ENCODE results near the gene NXPH4.

The NXPH4 gene

DNA sequence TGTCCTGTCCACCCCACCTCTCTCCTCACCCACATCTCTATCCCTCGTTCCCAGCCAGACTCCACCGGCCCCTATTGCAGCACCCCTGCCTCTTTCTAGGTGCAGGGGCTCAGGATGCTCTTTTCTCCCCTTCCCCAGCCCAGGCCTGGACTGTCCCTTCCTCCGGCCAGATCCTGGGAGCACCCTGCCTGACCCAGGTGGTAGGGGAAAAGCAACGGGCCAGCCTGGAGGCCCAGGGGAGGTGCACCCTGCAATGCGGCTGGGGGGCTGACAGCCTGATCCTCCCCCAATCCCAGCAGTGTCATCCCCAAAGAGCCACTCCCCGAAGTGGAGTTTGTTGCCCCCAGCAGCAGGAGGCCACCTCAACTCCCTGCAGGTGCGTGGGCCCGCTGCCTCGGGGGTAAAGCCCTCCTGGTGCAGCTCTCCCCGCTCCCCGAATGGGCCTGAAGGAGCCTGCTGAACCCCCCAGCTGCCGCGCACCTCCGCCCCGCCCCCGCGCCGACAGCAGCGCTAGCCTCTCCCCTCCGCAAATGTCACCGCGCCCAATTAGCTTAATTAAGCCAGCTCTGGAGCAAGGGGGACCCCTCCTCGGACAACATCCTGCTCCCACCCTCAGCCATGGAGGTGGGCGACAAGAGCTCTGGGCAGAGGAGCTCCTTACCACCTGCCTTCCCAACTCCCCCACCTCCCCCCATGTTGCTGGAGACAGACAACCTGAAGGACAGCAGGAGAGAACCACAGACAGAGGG is 4.7 kb downstream of the NXPH4 start:
- DNase-seq: no peak

DNA sequence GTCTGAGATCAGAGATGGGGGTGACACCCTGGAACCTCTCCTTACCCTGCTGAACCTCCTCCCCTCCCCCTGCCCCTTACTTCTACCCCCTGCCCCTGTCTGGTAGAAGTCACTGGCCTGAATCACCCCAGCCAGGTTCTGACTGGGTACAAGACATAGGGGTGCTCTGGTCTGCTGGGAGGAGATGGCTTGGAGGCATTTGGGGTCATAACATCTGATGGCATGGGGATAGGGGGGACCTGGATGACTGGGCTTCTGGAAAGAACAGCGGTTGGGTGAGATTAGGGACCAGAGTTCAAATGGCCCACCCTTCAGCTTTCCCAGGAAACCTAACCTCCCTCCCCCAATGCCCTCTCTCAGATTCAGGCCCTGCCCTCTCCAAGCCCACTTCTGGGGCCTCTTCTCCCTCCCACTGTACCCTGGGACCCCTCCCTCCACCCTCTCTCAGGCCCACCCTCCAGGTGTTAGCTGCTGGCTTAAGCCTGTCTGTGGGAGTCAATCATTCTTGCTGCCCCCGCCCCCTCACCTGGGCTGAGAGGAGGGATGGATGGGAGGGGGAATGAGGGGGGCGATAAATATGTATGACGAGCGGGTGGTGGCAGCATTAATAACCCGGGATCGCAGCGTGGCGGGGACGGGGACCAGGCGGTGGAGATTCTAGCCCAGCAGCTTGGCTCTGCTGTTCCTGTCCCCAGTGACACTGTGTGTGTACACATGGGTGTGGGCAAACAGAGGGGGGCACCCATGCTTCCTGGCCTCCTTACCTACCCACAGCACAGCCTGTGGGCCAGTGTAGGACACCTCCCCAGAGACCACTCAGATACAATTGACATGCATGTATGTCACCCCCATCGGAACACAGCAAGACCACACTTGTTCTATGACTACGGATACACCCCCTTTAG is 5.9 kb downstream of the NXPH4 start:
- DNase-seq: no peak

DNA sequence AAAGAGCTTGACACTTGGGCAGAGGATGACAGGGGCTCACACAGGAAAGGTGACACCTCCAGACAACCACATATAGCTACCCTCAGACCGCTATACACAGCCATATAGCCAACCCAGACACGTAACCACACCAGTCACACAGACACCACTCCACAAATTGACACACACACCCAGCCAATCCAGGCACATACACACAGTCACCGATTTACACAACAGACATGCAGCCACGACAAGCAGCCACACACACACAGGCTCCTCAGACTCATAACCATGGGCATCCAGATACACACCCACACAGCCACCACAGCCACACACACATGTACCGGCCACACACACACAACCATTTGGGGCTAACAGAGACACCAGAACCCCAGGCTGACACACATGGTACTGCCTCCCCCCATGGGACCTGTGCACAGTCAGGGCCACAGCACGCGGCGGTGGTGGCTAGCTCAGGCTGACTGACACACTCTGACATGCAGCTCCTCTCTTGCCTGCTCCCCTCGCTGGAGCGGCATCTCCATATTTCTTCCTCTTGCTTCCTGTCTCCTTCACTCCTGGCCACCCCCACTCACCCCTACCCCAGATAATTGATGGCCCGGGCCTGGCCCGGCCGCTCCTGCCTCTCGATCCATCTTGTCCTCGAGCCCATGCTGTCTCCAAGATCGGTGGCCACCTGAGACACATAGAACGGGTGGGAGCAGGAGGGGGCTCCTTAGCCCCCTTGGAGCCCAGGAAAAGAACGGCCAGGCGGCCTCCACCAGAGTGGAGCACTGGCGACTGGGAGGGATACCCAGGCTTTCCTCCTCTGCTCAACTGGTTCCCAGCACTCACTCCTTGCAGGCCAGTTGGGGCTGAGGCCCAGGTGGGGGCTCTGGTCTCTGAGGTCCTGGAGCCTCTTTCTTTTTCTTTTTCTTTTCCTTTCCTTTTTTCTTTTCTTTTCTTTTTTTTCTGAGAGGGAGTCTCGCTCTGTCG is 6.9 kb downstream of the NXPH4 start:
- DNase-seq: no peak

DNA sequence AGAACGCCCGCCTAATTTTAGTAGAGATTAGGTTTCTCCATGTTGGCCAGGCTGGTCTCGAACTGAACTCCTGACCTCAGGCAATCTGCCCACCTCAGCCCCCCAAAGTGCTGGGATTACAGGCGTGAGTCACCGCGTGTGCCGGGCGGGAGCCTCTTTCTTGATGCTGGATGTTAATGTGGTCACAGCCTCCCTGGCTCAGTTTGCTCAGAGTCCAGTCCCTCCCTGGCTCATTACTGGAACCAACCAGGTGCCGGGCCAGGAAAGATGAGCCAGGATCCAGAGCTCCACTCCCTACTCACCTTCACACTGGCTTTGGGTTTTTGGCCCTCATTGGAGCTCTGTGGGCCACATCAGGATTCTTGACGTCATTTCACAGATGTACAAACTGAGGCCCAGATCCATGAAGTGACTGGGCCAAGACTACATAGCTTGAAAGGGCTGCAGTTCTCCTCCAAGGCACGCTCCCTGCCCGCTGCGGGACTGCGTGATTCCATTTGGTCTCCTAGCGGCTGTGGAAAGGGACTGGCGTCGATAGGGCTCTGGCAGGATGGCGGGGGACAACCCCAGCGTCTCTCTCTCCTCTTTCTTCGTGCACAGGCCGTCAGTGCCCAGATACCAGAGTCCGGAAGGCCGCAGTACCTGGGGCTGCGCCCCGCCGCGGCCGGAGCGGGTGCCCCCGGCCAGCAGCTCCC is 7.8 kb downstream of the NXPH4 start:
- DNase-seq: peak in 1 of 2 experiments; percentile 15

DNA sequence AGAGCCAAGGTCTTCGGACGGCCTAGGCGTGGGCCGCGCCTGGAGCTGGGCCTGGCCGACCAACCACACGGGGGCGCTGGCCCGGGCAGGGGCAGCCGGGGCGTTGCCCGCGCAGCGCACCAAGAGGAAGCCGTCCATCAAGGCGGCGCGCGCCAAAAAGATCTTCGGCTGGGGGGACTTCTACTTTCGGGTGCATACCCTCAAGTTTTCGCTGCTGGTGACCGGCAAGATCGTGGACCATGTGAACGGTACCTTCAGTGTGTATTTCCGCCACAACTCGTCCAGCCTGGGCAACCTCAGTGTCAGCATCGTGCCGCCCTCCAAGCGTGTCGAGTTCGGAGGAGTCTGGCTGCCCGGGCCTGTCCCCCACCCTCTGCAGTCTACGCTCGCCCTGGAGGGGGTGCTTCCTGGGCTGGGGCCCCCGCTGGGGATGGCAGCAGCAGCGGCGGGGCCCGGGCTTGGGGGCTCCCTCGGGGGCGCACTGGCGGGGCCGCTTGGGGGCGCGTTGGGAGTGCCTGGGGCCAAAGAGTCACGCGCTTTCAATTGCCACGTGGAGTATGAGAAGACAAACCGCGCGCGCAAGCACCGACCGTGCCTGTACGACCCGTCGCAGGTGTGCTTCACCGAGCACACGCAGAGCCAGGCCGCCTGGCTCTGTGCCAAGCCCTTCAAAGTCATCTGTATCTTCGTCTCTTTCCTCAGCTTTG is 8.5 kb downstream of the NXPH4 start:
- peak; percentile 72 for DNase-seq

DNA sequence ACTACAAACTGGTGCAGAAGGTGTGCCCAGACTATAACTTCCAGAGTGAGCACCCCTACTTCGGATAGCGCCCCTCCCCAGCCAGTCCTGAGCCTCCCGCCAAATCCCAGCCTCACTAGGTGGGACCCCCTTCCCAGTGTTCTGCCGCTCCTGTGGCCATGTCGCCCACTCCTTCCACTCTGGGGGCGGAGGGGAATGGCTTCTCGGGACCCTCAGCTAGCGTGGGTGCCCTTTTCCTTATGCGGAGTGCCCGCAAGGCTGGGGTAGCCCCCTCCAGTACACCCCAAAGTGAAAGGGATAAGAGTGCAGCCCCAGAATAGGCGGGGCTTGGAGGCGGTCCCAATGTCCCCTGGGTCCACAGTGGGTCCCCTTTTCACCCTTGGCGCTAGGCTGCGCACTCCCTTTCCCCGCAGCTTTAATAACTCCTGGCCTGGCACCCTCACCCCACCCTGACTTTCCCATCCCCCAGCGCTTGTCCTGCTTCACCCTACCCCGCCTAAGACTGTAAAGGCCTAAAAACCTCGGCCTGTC is 9.2 kb downstream of the NXPH4 start:
- no peak for DNase-seq

DNA sequence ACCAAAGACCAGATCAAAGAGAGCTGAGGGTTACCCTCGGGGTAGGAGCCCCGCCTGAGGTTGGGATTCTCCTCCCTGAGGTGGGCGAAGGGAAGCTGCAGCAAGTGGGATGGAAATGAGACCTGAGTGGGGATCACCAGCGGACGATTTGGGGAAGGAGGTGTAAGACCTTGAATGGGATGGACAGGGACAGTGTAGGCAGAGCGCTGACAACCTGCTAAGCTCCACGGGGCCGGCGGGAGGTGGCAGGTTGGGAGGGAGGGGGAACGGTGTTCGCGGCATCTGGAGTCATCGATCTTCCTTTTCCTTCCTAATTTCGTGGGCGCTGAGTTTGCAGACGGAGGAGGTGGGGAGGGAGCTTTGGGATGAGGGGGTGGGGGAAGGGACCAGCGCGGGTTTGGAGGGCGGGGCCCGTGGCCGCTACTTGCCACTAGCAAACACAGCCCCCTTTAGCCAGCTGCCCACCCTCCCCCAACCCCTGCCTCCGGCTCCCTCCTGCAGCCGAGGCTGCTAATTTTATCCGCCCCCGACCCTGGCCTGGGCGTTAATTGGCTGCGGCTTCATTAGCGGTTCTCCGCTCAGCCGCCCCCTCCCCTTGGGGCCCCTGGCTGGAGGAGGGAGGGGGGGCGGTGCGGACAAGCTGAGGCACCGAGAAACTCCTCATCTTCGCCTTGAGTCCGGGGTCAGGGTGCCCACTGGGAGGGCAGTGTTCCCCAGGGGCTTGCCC is 10.2 kb downstream of the NXPH4 start:
- DNase-seq: no peak

DNA sequence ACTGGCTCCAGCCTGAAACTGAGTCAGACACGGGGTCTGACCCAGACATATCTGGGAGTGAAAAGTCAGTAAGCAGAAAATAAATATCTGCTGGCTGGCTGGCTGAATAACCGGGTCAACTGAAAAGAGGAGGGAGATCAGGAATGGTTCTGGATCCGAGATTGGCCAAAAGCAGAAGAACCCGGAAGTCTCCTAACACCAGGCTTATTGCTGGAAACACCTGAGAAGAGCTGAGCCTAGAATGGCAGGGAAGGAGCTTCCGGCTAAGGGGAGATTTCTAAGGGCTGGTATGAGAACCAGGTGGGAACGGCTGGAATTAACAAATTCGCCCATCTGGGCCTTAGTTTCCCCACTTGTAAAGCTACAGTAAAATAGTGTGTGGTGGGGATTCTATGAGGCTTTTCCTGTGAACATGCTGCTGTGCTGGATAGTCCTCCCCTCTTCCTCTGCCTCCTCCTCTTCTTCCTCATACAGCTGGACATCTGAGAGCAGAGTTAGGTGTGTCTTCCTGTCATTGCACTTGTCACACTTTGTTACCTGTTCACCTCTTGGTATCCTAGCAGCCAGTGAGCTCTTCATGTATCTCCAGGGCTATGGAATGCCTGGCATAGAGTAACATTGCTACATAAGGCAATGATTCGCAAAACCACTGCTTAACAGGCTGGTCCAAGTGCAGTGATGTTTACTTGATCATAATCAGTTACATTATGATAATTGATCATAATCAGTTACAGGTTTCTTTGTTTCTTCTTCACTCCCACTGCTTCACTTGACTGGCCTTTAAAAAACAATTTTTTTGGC is 10.9 kb downstream of the NXPH4 start:
- DNase-seq: no peak

DNA sequence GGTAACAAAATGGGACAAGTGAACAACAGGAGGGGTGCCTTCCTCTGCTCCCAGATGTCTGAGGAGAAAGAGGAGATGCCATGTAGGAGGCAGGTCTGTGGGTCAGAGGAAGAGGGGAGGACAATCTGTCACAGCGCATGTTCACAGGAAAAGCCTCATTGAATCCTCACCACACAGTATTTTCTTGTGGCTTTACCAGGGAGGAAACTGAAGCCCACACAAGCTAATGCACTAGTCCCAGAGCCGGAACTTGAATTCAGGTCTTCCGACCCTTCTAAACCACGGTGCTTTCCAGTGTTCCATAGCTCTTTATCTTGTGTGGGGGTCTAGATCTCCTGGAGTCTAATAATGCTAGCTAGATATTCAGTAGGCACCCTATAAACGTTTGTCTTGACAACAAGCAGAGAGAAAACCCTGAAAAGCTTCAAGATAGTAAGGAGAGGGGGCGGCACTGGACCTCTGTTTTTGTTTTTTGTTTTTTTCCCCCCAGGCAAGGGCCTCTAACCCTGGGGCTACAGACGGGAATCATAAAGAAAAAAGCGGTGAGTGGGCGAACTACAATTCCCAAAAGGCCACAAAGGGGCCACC is 12.5 kb downstream of the NXPH4 start:
- peak in 1 of 2 experiments; percentile 39 for DNase-seq

DNA sequence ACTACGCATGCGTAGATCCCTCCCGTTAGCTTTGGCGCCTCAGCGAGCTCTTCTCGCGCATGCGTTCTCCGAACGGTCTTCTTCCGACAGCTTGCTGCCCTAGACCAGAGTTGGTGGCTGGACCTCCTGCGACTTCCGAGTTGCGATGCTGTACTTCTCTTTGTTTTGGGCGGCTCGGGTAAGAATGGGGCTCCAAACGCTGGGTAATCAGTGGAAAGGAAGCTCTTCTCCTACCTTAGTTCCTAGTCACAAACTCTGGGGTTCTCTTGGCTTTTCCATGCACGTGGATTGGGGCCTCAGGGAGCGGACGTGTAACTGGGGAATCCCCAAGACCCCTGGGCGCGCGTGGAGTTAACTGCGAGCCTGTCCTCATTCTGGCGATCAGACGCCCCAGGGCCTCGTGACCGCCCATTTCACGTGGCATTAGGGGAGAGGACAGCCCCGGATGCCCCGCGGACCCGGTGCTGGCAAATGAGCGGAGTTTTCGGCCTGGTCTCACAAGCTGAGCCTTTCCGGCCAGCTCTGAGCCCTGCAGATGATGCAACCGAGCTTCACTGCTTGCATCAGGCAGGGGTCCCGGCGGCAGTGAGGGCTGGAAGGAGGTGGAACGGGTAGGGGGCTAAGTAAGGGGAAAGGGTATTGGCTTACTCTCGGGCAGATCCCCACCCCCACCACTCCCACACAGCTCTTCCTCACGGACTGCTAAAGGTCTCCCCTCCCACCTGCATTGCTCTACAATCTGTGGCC is 13.2 kb downstream of the NXPH4 start, which contains the start of gene SHMT2:
Gene SHMT2, plus strand, starts transcription at position 78 of the 747 bp plus-strand sequence. Its CDS starts 68 bp downstream, at position 146.
- DNase-seq: peak; percentile 93 to 97

DNA sequence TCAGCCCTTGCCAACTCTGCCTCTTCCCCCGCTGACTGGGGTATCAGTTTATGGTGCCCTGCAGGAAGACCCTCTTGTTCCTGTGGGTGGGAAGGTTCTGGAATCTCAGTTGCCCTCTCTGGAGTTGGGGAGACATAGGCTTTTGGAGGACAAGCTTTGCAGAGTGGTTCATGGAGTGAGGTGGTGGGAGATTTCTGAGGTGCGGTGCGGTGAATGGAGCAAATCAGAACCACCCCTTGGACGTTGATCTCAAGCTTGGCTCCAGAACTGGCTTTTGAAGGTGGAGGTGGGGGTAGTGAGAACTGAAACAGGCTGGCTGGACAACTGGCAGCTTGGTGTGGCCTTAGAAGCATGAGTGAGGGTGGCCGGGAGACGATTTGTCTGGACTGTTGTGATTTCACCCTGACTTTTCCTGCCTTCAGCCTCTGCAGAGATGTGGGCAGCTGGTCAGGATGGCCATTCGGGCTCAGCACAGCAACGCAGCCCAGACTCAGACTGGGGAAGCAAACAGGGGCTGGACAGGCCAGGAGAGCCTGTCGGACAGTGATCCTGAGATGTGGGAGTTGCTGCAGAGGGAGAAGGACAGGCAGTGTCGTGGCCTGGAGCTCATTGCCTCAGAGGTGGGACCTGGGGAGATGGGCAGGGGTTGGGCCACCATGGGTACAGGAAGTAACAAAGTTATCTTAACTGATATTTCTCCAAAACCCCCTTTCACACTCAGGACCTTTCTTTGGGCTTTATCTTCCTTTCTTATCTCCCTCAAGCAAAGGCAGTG is 14.0 kb downstream of the NXPH4 start:
- no peak for DNase-seq

DNA sequence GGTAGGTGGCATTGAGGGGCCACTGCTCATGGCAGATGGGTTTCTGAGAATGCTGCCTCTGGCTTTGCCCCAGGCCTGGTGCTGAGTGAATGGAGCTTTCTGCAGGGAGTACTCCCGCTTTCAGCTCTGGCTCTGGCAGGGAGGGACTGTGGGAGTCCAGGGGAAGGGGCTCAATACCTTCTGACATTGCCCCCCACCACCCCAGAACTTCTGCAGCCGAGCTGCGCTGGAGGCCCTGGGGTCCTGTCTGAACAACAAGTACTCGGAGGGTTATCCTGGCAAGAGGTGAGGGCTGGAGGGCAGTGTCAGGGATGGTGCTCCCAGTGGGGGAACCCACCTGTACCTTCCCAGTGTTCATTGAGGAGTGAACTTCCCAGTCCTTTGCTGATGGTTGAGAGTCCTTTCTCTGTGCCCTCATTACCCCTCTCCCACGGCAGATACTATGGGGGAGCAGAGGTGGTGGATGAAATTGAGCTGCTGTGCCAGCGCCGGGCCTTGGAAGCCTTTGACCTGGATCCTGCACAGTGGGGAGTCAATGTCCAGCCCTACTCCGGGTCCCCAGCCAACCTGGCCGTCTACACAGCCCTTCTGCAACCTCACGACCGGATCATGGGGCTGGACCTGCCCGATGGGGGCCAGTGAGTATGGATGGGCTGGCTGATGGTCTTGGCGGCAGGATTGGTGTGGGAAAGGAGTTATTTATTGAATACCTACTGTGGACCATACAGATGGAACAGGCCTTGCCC is 14.9 kb downstream of the NXPH4 start:
- no peak for DNase-seq

DNA sequence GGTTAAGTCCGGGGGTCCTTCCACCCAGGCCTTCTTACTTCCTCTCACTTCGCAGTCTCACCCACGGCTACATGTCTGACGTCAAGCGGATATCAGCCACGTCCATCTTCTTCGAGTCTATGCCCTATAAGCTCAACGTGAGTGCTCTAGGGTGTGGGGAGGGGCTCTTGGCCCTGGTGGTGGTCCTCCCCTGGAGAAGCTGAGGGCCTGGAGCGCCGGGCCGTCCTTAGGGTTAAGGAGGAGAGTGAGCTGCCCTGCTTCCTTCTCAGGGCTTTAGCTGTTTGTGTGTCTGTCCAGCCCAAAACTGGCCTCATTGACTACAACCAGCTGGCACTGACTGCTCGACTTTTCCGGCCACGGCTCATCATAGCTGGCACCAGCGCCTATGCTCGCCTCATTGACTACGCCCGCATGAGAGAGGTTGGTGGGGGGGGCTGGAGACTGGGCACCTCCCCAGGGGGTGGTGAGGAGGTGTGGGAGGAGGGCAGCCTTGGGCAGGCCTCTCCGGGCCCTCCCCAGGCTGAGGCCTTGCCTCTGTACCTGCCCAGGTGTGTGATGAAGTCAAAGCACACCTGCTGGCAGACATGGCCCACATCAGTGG is 15.7 kb downstream of the NXPH4 start:
- DNase-seq: no peak

DNA sequence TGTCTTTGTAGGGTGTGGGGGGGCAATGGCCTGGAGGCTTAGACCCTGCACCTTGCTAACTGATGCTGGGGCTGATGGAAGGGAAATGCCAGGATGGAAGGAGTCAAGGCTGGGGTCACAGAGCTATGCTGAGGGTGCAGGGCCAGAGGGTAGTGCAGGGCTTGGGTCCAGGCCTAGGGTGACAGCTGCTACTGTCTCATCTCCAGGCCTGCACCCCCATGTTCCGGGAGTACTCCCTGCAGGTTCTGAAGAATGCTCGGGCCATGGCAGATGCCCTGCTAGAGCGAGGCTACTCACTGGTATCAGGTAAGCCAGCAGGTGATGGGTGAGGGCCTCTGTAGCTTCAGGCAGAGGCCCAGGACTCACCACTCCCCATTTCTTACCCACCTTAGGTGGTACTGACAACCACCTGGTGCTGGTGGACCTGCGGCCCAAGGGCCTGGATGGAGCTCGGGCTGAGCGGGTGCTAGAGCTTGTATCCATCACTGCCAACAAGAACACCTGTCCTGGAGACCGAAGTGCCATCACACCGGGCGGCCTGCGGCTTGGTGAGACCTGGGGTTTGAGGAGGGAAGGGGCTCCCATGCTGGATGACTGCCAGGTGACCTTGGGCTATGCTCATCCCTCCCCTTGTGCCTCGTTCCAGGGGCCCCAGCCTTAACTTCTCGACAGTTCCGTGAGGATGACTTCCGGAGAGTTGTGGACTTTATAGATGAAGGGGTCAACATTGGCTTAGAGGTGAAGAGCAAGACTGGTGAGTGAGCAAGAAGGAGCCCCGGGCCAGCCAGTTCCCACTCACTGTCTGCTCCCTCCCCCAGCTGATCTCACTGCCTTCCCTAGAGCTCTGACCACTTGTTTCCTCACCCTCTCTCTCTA is 17.0 kb downstream of the NXPH4 start:
- DNase-seq: no peak

DNA sequence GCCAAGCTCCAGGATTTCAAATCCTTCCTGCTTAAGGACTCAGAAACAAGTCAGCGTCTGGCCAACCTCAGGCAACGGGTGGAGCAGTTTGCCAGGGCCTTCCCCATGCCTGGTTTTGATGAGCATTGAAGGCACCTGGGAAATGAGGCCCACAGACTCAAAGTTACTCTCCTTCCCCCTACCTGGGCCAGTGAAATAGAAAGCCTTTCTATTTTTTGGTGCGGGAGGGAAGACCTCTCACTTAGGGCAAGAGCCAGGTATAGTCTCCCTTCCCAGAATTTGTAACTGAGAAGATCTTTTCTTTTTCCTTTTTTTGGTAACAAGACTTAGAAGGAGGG is 17.6 kb downstream of the NXPH4 start:
- DNase-seq: no peak

All from activated CD4-positive, alpha-beta T cell treated with anti-CD3 and anti-CD28 coated beads, Interleukin-2, amount 50 U/mL, for 48 hours (primary cell).